Tibial nerve (tissue), 4 donors: ENCODE data around the gene BPIFB2.

Experiments used
- CTCF ChIP-seq, 5 experiments: fragments of 200-600 bp in 3 of 5; fragments of 450-650 bp in 2 of 5; sonication (generic) in 3 of 5; IDR thresholded peaks; one replicate each; pipeline ENCODE4 v1.5.1; 2016 to 2019; ENCODE audit warnings: antibody characterized with exemption in 5 of 5, mild to moderate bottlenecking in 3 of 5, moderate library complexity in 2 of 5
- EP300 ChIP-seq, 2 donors: sonication (generic); formaldehyde crosslinking; IDR thresholded peaks; one replicate each; pipeline ENCODE4 v1.6.1; 2017; ENCODE audit warnings: antibody characterized with exemption in 2 of 2, mild to moderate bottlenecking in 1 of 2

- no peak for TF ChIP-seq CTCF (IDR thresholded peaks at IDR 0.05)
- TF ChIP-seq EP300 (IDR thresholded peaks at IDR 0.05), result no peak
Measured at GRCh38 chr20:33065785-33066184, 58.3 kb downstream of the BPIFB2 start.
